Measurements from ENCODE around the gene PARD3.
"Not testable (repeated sequence)": the region's sequence is repeated elsewhere in the genome, so short reads cannot be mapped to it uniquely, and the experiment has no call there.

The PARD3 gene

GRCh38 chr10:34709637-34710390 lies 105.3 kb downstream of the PARD3 start:
- H3K27me3 ChIP-seq (ENCODE audit: insufficient read depth, low read length, poor library complexity): no peaks in the 10 kb centered on the region
- no peak overlapping the region for H3K9ac ChIP-seq (ENCODE audit: low read depth, low read length)
- DNase-seq (no peak), ATAC-seq (ENCODE audit: insufficient read depth, low read depth) (no peak)
- H3K9me3 ChIP-seq (ENCODE audit: insufficient read depth, low read length, severe bottlenecking): no peaks in the 10 kb centered on the region
- H3K4me1 ChIP-seq (ENCODE audit: insufficient read depth, low read length): peaks cover 3% of the 10 kb centered on the region; the same call in 1 of the 2 replicates
- H2AFZ ChIP-seq (ENCODE audit: low read depth, low read length): no peak overlapping the region
- H3K4me3 ChIP-seq (ENCODE audit: low read depth in 1 of 2, low read length in 2 of 2): no peak overlapping the region
- H3K27ac ChIP-seq (ENCODE audit: low read length): no peak overlapping the region
- peaks cover 71% of the 10 kb centered on the region for H4K20me1 ChIP-seq (ENCODE audit: insufficient read depth, low read length)
- no peaks in the 10 kb centered on the region for H3K36me3 ChIP-seq (ENCODE audit: insufficient read depth, low read length)
- TF ChIP-seq CTCF (IDR thresholded peaks at IDR 0.05; ENCODE audit: borderline replicate concordance, extremely low read depth, low read length, poor library complexity, severe bottlenecking): no peak
- TF ChIP-seq EZH2 (IDR thresholded peaks at IDR 0.05; ENCODE audit: borderline replicate concordance, low read depth, low read length, severe bottlenecking): no peak
- H3K79me2 ChIP-seq (ENCODE audit: insufficient read depth, low read length): peaks cover 94% of the 10 kb centered on the region
- no peak overlapping the region for H3K4me2 ChIP-seq (ENCODE audit: insufficient read depth, low read length)

- H3K27me3 ChIP-seq (ENCODE audit: insufficient read depth, low read length, poor library complexity): no peaks in the 10 kb centered on the region
- no peak overlapping the region for H3K4me2 ChIP-seq (ENCODE audit: insufficient read depth, low read length)
- H4K20me1 ChIP-seq (ENCODE audit: insufficient read depth, low read length): peaks cover 75% of the 10 kb centered on the region
- no peak overlapping the region for H2AFZ ChIP-seq (ENCODE audit: low read depth, low read length)
- TF ChIP-seq EZH2 (IDR thresholded peaks at IDR 0.05; ENCODE audit: borderline replicate concordance, low read depth, low read length, severe bottlenecking) (no peak), CTCF (IDR thresholded peaks at IDR 0.05; ENCODE audit: borderline replicate concordance, extremely low read depth, low read length, poor library complexity, severe bottlenecking) (no peak)
- H3K4me3 ChIP-seq (ENCODE audit: low read depth in 1 of 2, low read length in 2 of 2): no peak overlapping the region
- ATAC-seq (ENCODE audit: insufficient read depth, low read depth) (no peak), DNase-seq (no peak)
- peaks cover 97% of the 10 kb centered on the region for H3K79me2 ChIP-seq (ENCODE audit: insufficient read depth, low read length)
- H3K9ac ChIP-seq (ENCODE audit: low read depth, low read length): no peak overlapping the region
- no peak overlapping the region for H3K27ac ChIP-seq (ENCODE audit: low read length)
- no peaks in the 10 kb centered on the region for H3K9me3 ChIP-seq (ENCODE audit: insufficient read depth, low read length, severe bottlenecking)
- H3K4me1 ChIP-seq (ENCODE audit: insufficient read depth, low read length): peaks cover 3% of the 10 kb centered on the region; the same call in 1 of the 2 replicates
- H3K36me3 ChIP-seq (ENCODE audit: insufficient read depth, low read length): no peaks in the 10 kb centered on the region
Measured at GRCh38 chr10:34707656-34708055, 107.4 kb downstream of the PARD3 start.

GRCh38 chr10:34706992-34707391 lies 108.1 kb downstream of the PARD3 start:
- H3K4me2 ChIP-seq (ENCODE audit: insufficient read depth, low read length); DNase-seq; ATAC-seq (ENCODE audit: insufficient read depth, low read depth); H3K27me3 ChIP-seq (ENCODE audit: insufficient read depth, low read length, poor library complexity); H2AFZ ChIP-seq (ENCODE audit: low read depth, low read length); H3K27ac ChIP-seq (ENCODE audit: low read length); H3K9ac ChIP-seq (ENCODE audit: low read depth, low read length); H3K9me3 ChIP-seq (ENCODE audit: insufficient read depth, low read length, severe bottlenecking); H3K4me1 ChIP-seq (ENCODE audit: insufficient read depth, low read length); H3K4me3 ChIP-seq (ENCODE audit: low read depth in 1 of 2, low read length in 2 of 2); H3K36me3 ChIP-seq (ENCODE audit: insufficient read depth, low read length): not testable (repeated sequence)
- Histone ChIP-seq H4K20me1 (ENCODE audit: insufficient read depth, low read length) (peaks cover 73% of the 10 kb centered on the region), H3K79me2 (ENCODE audit: insufficient read depth, low read length) (peaks cover 97% of the 10 kb centered on the region)

GRCh38 chr10:34706147-34706546 lies 108.9 kb downstream of the PARD3 start:
- H3K27ac ChIP-seq (ENCODE audit: low read length): no peak overlapping the region
- H3K4me1 ChIP-seq (ENCODE audit: insufficient read depth, low read length): peaks cover 3% of the 10 kb centered on the region; the same call in 1 of the 2 replicates
- no peak overlapping the region for H3K4me2 ChIP-seq (ENCODE audit: insufficient read depth, low read length)
- H3K4me3 ChIP-seq (ENCODE audit: low read depth in 1 of 2, low read length in 2 of 2): no peak overlapping the region
- no peak overlapping the region for H3K9ac ChIP-seq (ENCODE audit: low read depth, low read length)
- no peak overlapping the region for H2AFZ ChIP-seq (ENCODE audit: low read depth, low read length)
- H4K20me1 ChIP-seq (ENCODE audit: insufficient read depth, low read length): peaks cover 72% of the 10 kb centered on the region
- H3K9me3 ChIP-seq (ENCODE audit: insufficient read depth, low read length, severe bottlenecking): no peaks in the 10 kb centered on the region
- H3K27me3 ChIP-seq (ENCODE audit: insufficient read depth, low read length, poor library complexity): no peaks in the 10 kb centered on the region
- DNase-seq (no peak), ATAC-seq (ENCODE audit: insufficient read depth, low read depth) (no peak)
- peaks cover 97% of the 10 kb centered on the region for H3K79me2 ChIP-seq (ENCODE audit: insufficient read depth, low read length)
- TF ChIP-seq EZH2 (IDR thresholded peaks at IDR 0.05; ENCODE audit: borderline replicate concordance, low read depth, low read length, severe bottlenecking) (no peak), CTCF (IDR thresholded peaks at IDR 0.05; ENCODE audit: borderline replicate concordance, extremely low read depth, low read length, poor library complexity, severe bottlenecking) (no peak)
- no peaks in the 10 kb centered on the region for H3K36me3 ChIP-seq (ENCODE audit: insufficient read depth, low read length)
